CD4-positive, alpha-beta T cell treated with Interleukin-21 for 1 hour (primary cell): ENCODE data around the gene TGFBR3.
"Not testable (repeated sequence)": the region's sequence is repeated elsewhere in the genome, so short reads cannot be mapped to it uniquely, and the experiment has no call there.

Experiments used
- DNase-seq: peaks from one replicate; pipeline ENCODE4 v3.0.0-alpha.2; 2020

The TGFBR3 gene

DNA sequence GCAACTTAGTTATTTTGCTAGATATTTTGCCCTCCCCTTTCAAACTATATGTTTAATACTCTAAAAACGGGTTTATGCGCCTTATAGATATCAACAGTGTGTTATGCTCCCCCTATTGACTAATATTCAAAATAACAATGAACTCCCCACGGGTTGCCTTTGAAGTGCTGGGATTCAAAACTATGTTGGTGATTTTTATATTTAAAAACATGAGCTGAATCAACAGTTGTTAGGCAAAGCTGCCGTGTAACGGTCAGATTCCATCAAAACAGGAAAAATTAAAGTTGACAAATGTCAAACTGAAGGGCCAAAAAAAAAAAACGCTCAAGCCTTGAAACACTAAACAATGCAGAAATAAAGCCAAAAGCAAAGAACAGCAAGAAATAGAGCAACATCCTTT, 2.5 kb downstream of the TGFBR3 start:
- DNase-seq: peak; percentile 63

DNA sequence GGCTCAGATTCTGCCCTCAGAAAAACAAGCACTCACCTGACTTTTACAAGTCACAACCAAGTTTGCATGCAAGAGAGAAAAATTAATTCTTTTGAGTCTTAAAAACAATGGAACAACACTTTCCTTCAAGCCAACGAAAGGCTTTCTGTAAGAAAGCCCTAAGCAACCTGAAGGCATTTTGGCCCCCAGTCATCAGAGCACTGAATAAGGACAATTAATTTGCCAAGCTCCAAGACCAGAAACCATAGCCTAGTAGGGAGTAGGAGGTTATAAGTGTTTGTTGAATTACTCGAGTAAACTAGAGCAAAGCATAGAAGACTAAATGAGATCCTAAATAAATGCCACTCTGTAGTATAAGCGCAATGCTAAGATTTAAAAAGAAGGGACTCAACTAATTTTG, 4.7 kb downstream of the TGFBR3 start:
- no peak for DNase-seq

DNA sequence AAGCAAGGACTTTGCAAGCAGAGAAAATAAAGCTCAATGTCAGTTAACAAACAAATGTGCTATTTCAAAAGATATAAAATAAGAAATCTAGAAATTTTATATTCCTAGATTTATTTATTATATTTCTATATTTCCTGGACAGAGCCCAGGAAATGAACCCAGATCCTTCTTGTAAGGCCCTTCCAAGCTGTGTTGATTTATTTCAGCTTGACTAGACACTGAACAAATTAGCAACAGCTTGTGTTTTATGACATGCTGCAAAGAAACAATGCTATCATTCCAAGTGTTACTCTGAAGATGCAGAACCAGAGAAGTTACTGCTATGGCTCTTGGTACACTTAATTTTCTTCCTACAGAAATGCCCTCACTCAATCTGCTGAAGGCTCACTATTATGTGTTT, 6.2 kb downstream of the TGFBR3 start:
- DNase-seq: no peak

DNA sequence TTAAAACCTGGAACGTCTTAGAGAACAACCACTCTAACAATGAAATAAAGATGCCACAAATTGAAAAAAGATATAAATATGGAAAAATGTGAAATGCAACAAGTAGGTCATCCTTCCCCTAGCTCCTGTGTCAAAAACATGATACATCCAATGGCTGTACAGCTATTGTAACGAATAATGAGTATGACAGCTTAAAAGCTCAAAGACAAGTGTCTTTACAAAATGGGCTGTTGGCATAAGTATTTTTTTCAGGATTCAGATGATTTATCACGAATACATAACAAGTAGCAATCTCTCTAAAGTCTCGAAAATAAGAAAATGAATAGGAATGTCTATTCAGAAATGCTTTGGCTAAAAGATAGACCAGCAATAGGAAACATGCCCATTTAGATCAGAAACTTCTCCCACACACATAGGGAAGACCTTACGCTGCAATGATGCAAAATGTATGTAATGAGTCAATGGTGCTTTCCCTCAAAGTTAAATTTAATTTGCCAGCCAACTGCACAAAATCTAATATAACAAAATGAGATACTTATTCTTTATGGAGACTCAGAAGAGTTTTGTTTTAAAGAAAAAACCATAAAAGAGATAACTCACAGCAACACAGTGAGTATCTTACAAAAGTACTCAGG, 8.3 kb downstream of the TGFBR3 start:
- no peak for DNase-seq

DNA sequence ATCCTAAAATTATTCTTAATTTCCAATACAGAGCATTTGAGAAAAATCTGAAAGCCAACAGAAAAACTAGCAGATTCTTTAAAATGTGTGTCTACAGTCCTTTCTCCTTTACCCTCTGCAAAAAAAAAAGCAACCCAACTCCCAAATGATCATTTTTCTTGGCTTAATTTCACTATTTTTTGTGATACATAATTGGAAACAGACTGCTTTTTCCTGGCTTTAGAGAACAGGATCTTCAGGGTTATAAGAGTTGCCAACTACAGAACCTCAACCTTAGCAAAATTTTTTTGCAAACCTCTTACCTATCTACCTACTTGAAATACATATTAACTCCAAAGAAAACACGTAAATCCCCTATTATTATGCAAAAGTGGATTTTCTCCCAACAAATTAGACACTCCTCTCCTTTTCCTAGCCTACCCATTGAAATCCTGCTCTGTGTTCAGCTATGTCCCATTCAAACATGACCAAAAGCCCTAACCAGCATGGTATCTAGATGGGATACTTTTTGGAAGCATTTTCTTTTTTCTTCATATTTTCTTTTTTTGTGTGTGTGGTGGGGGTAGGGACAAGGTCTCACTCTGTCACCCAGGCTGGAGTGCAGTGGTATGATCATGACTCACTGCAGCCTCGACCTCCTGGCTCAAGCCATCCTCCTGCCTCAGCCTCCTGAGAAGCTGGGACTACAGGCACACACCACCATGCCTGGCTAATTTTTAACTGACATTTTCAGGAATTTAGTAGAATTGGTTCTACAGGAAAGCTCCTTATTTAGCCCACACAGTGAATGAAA, 9.0 kb downstream of the TGFBR3 start:
- DNase-seq: no peak

DNA sequence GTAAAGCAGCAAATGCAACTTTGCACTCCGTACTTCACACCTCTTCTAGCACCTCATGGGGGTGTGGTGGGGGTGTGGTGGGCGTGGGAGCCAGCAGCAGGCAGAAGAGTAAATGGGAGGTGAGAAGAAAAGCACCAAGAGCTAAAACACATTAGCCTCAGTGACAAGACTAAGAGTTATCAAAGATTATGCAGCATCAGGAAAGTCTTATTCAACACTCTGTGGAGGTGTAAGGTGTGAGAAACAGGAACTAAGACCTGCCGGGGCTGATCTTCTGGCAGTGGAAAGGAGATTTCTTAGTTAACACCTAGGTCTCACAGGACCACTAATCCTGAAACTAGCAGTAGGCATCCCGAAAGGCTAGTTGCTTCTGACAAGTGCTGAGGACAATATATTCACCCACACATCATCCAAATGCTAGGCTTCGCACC, 9.9 kb downstream of the TGFBR3 start:
- DNase-seq: peak; percentile 50

DNA sequence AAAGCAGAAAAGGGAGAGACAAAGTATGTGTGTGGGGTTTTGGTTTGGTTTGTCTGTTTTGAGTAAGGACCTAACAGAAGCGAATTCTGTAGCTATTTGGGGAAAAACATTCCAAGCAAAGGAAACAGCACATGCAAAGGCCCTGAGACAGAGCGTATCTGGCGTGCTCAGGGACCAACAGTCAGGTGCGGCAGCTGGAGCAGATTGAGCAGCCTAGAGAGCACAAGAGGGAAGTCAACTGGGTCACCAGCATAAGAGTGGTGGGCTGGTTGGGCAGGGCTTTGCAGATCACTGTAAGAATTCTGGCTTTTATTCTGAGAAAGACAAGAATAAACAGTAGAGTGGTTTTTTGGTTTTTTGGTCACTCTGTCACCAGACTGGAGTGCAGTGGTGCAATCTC, 11.8 kb downstream of the TGFBR3 start:
- DNase-seq: no peak

DNA sequence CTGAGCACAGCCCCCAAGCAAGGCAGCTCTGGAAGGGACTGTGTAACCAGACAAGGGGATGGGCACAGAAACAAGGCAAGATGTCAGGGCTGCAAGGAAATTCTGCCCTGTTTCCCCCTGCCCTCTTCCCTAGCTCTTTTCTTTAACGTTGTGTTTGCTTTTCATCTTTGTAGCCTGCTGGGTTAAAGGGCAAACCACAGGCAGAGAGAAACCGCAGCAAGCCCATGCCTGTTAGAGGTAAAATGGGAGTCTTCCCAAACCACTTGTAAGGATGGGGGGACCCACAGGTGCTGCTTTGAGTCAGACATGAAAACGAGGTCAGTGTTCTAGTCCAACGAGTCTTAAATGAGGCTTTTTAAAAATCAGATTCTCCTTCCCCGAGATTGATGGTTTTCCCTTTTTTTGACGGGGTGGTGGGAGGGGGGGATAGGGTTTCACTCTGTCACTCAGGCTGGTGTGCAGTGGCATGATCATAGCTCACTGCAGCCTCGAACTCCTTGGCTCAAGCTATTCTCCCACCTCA, 13.3 kb downstream of the TGFBR3 start:
- DNase-seq: peak; percentile 22

DNA sequence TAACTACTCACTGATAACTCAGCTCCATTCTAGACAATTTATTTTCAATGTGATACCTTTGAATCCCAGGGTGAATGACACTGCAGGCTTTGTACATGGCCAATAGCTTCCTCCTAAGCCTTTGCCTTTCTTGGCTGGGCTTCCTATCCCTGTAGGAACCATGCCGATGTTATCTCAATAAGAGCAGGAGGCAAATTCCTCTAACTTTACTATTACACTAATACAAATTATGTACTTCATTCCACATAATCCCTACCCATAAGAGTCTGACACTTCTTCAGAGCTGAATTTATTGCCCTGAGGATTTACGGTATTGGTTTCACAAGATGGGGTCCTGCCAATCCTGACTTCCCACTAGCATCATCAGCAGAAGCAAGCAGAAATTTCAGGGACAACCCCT, 14.0 kb downstream of the TGFBR3 start:
- no peak for DNase-seq

DNA sequence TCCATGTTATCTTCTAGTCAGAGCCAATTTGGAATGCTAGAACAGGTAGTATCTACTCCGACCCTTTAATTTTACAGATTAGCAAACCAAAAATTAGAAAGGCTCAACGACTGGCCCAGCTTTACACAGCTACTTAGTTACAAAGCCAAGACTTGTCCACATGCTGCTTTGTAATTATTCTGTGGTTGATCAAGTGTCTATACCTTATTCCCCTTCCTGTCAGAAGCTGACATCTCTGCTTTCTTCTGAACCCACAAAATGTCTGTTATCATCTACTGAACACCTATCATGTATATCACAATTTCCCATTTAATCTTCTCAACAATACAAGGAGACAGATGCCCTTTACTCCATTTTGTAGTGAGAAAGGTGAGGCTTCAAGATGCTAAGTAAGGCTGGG, 15.6 kb downstream of the TGFBR3 start:
- peak; percentile 21 for DNase-seq

DNA sequence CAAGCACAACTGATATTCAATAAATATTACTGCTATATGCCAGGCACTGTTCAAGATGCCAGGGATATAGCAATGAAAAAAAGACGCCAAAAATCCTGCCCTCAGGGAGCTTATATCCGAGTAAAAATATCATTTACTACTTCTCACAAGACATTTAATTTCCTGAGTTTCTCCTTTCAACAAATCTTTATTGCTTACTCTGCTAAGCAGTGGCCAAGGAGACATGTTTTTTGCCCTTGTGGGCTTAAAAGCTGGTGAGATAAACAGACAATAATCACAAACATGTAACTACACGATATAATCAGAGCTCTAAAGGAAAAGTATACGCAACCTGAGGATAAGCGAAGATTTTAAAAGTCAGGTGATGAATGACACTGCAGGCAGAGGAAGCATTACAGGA, 19.5 kb downstream of the TGFBR3 start:
- no peak for DNase-seq

DNA sequence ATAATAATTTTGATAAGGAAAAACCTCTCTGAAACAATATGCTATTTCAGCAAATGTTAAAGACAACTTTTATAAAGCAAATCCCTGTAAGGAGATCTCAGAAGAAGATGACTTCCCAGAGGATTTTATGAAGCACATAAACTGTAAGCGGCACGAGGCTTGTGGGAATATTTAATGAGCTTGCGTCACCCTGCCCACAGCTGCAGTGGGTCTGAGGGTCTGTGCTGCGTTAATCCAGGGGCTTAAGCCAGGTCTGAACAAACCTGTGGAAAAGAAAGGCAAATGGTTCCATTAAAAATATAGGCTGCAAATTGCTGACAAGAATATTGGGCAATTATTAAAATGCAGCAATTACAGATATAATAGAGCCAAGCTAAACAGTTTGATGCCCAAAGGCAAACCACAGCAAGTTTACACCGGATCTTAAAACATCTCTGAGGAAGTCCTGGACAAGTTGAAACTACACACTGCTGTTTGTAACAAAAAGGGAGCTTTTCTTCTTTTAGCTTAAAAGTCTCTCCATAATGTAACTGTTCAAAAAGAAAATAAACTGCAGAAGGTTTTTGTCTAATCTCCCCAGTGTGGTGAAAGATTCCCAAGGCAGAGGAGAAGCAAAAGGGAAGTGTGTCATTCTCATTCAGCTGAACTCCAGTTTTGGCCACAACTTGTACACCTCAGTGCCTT, 21.8 kb downstream of the TGFBR3 start:
- DNase-seq: no peak

DNA sequence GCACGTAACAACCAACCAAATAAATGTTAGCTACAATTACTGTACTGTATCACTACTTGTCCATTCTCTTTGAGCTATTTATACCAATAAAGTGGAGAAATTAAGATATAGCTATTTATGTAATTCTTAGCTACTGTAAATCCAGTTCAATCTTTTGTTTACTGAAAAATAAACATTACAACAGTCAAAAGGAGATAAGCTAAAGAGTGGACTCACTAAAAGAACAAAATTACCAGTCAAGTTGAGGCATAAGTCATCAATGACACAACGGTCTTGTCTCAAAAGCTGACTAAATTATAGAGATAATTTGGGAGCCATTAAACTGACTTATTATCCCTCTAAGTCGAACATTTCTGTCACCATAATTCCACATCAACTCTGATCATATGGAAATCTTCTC, 22.5 kb downstream of the TGFBR3 start:
- DNase-seq: no peak

DNA sequence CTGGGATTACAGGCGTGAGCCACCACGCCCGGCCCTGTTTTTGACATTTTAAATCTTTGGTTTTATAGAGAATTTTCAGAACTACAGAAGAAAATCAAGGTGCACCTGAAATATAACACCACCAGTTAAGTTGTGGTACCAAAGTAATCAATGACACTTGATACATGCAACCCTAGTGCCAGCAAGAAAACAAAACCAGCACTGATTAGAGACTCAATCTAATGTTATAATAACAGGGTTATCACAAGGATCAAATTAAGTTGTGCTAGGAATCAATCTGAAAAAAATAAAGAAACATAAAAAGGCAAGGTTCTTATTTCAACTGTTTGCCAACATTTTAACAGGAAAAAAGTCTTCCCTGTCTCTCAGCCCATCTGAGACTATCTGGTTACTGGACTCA, 23.8 kb downstream of the TGFBR3 start:
- DNase-seq: no peak

DNA sequence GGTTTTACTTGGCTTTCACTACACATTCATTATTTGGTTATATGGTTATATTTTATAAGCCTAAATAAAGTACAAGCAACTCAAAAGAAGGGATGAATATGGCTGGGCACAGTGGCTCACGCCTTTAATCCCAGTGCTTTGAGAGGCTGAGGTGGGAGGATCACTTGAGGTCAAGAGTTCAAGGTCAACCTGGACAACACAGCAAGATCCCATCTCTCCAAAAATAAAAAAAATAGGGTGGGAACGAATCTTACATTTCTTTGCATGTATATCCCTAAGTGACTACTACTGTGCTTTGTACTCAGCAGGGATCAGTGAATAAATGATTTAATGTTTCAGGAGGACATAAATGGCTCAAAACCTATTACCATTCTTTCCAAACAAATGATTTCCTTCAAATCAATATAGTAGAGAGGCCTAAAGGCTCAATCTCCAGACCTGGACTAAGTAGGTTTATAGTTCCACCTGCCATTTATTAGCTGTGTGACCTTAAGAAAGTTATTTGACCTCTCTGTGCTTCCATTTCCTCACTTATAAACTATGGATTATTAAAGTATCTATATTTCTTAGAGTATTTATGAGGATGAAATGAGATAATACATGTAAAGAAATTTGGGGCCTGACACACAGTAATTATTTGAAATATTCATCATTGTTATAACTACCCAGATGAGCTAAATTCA, 28.3 kb downstream of the TGFBR3 start:
- no peak for DNase-seq

DNA sequence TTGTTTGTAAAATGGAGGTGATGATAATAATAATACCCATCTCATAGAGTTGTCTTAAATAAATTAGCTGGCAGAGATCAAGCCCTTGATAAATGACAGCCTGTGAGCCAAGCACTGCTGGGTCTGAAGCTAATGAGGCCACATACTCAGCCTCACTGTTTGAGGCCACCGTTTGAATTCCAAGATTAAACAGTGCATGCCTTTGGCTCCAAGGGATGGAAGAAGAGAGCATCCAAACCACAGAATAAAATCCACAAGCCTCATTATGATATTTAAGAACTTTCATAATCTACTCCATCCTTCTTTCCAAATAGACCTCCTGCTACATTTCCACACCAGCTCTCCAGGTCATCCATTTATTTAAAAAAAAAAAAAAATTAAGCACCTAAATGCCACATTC, 29.0 kb downstream of the TGFBR3 start:
- no peak for DNase-seq

DNA sequence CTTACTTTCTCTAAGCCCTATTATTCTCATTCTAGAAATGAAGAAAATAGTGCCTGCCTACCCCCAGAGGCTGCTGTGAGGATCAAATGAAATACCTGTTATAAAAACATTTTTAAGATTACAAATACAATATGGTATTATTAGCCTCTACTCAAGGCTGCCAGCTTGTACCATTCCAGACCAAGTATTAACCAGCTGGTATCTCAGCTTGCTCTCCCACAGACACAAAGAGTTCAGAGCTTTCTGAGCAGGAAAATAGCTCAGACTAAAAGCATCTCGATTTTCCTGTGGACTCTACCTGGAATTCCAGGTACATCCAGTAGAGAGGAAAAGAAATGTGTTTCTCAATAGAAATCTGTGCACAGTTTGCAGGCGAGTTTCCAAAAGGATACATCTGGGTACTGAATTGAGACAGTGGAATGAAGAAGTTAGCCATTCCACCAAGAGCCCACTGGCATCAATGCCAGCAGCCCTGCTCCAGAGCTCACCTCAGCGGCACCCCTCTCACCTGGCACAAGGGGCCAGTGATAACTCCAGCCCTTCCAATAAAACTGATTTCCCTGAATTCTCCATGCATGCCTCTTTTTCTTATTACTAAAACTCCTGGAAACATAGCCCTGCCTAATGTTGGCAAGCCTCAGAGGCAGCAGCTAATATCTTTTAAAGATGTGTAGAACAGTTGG, 31.0 kb downstream of the TGFBR3 start:
- no peak for DNase-seq

DNA sequence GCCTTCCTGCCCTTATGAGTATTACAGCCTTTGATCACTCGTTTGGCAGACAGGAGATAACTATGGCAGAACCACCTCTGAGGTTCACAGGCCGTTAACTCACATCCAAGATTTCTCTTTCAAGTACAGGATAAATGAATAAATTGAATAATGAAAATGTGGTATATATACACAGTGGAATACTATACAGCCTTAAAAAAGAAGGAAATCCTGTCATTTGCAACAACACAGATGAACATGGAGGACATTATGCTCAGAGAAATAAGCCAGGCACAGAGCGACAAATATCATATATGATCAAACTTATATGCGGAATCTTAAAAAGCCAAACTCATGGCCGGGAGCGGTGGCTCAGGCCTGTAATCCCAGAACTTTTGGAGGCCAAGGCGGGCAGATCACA, 32.6 kb downstream of the TGFBR3 start:
- DNase-seq: no peak

DNA sequence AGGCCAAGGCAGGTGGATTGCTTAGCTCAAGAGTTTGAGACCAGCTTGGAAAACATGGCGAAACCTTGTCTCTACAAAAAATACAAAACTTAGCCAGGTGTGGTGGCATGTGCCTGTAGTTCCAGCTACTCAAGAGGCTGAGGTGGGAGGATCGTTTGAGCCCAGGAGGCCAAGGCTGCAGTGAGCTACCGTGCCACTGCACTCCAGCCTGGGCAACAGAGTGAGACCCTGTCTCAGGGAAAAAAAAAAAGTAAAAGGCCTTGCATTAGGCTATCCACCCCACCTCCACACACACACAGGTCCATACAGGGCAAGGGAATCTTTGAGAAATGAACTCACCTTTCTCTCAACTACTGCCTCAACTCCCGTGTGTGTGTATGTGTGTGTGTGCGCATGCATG, 33.9 kb downstream of the TGFBR3 start:
- DNase-seq: not testable (repeated sequence)

DNA sequence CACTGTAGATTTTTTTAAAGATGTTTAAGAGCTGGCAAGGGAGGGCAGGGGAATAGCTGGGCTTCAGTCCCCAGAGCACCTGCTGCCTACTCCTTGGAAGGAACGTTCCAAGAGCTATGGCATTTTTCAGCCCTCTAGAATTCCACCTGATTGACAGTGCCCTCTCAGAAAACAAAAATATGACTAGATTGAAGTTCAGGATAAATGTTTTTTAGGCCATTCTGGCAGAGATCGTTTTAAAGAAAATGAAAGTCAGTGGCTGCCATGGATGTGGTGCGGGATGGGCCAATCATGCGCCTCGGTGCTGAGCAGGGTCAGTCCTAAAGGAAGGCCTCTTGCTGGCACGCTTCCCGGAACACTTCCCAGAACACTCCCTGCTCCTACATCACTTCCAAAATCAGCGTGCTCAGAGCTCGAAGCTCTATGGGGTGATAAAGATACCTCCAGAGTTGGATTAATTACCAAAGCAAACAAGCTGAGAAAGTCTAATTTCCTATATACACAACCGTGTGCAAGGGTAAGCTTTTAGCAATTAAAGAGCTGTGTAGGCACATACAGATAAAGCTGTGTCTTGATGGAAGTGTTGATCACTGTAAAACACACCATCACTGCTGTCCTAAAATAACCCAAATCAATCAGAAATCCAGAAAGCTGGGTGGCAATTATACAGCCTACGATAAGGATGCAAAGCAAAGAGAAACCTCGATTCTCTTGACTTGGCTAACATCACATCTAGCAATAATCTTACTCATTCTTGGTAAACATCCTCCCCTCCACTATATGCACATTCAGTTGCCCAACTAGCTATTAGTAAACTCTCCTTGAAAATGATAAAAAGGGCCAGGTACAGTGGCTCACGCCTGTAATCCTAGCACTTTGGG, 34.6 kb downstream of the TGFBR3 start:
- no peak for DNase-seq

DNA sequence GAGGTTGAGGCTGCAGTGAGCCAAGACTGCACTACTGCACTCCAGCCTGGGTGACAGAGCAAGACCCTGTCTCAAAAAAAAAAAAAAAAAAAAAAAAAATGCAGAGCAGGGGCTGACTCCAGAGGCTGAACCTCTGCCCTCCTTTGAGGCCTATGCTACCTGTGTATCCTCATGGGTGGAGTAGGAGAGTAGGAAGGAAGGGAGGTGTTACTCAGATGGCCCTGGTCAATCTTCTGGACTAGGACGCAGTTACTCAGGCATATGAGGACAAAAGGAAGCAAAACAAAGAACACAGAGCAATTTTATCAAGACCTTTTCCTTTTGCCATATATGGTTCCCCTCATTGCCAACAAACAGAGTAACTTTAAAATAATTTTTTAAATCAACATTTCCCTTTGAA, 35.2 kb downstream of the TGFBR3 start:
- no peak for DNase-seq

DNA sequence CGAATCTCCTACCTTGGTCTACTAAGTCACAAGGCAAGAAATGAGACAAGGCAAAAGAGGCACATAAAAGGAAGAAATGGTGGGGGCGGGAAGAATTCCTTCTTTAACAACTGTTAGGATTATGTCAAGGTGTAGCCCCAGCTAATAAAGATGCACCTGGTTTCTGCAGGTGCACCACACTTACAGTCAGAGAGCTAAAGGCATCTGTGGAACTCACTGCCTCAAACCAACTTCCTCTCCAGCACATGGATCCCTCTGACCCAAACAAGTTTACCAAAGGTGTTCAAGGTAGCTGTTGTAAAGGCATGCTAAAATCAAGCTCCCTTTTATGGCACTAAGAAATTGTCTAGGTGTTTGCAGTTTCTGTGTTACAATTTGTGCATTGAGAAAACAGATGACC, 38.1 kb downstream of the TGFBR3 start:
- no peak for DNase-seq
